HepG2 (cell line): Measurements from ENCODE around the gene FETUB. TPM values are rescaled to one million over a fixed set of nuclear protein-coding genes. Genes with fewer than 3 reads are reported as not detected.

ENCODE experiments used
- CENPBD1 ChIP-seq: sonication (generic); formaldehyde crosslinking; IDR thresholded peaks from 2 replicates; pipeline ENCODE4 v1.8.0; 2022; ENCODE audit warnings: missing genetic modification reagents, low read depth, mild to moderate bottlenecking, borderline replicate concordance
- DMTF1 ChIP-seq: sonication (generic); formaldehyde crosslinking; IDR thresholded peaks from 2 replicates; pipeline ENCODE4 v1.4.0; 2020; ENCODE audit warnings: mild to moderate bottlenecking, missing genetic modification reagents
- E2F1 ChIP-seq: sonication (generic); formaldehyde crosslinking; IDR thresholded peaks from 2 replicates; pipeline ENCODE4 v1.5.0; 2020; ENCODE audit warnings: missing genetic modification reagents
- HHEX ChIP-seq: IDR thresholded peaks from 2 replicates; pipeline ENCODE4 v1.6.1; 2016; ENCODE audit warnings: control low read depth
- HNF1A ChIP-seq, 2 experiments: sonication (generic) in 1 of 2; formaldehyde crosslinking in 1 of 2; IDR thresholded peaks; 2 replicates each; pipeline versions ENCODE4 v1.4.0 to v1.6.1; 2016 to 2020; ENCODE audit warnings: borderline replicate concordance in 1 of 2, low read depth in 1 of 2, mild to moderate bottlenecking in 1 of 2, missing genetic modification reagents in 1 of 2
- IKZF4 ChIP-seq: sonication (generic); formaldehyde crosslinking; IDR thresholded peaks from 2 replicates; pipeline ENCODE4 v1.5.1; 2020; ENCODE audit warnings: borderline replicate concordance, mild to moderate bottlenecking, low read depth, missing genetic modification reagents; ENCODE audit errors: not compliant biosample characterization
- MEF2D ChIP-seq: sonication (generic); formaldehyde crosslinking; IDR thresholded peaks from 2 replicates; pipeline ENCODE4 v1.5.1; 2020; ENCODE audit warnings: mild to moderate bottlenecking, missing genetic modification reagents
- NR2F2 ChIP-seq: IDR thresholded peaks from 2 replicates; pipeline ENCODE4 v1.6.1; 2012; ENCODE audit warnings: low read depth, inconsistent platforms, borderline replicate concordance
- POLR2AphosphoS5 ChIP-seq: IDR thresholded peaks from 2 replicates; pipeline ENCODE4 v1.6.1; 2012; ENCODE audit warnings: low read depth, low read length
- SP1 ChIP-seq, 2 experiments: fragments of 450-650 bp in 1 of 2; sonication (generic) in 1 of 2; formaldehyde crosslinking in 1 of 2; IDR thresholded peaks; 2 replicates each; pipeline versions ENCODE4 v1.4.0 to v1.6.1; 2016 to 2020; ENCODE audit warnings: missing genetic modification reagents in 1 of 2
- SP2 ChIP-seq: sonication (generic); formaldehyde crosslinking; IDR thresholded peaks from 2 replicates; pipeline ENCODE4 v1.5.1; 2020; ENCODE audit warnings: mild to moderate bottlenecking, missing genetic modification reagents
- TAF1 ChIP-seq: sonication (generic); formaldehyde crosslinking; IDR thresholded peaks from 2 replicates; pipeline ENCODE4 v1.4.0; 2020; ENCODE audit warnings: missing genetic modification reagents
- TRIM22 ChIP-seq: fragments of 450-650 bp; IDR thresholded peaks from 2 replicates; pipeline ENCODE4 v1.6.1; 2017
- TRIM24 ChIP-seq: sonication (generic); formaldehyde crosslinking; IDR thresholded peaks from 2 replicates; pipeline ENCODE4 v1.8.0; 2022; ENCODE audit warnings: mild to moderate bottlenecking, missing genetic modification reagents
- ZIK1 ChIP-seq: sonication (generic); formaldehyde crosslinking; IDR thresholded peaks from 2 replicates; pipeline ENCODE4 v1.5.0; 2020; ENCODE audit warnings: mild to moderate bottlenecking, low read depth, missing genetic modification reagents, borderline replicate concordance
- ZNF101 ChIP-seq: sonication (generic); formaldehyde crosslinking; IDR thresholded peaks from 2 replicates; pipeline ENCODE4 v1.4.0; 2020; ENCODE audit warnings: mild to moderate bottlenecking, low read depth, missing genetic modification reagents, borderline replicate concordance
- ZNF33A ChIP-seq: sonication (generic); formaldehyde crosslinking; IDR thresholded peaks from 2 replicates; pipeline ENCODE4 v1.5.1; 2020; ENCODE audit warnings: missing genetic modification reagents, mild to moderate bottlenecking, moderate library complexity, borderline replicate concordance
- ZNF451 ChIP-seq: sonication (generic); formaldehyde crosslinking; IDR thresholded peaks from 2 replicates; pipeline ENCODE4 v1.5.0; 2020; ENCODE audit warnings: mild to moderate bottlenecking, missing genetic modification reagents
- ZNF629 ChIP-seq: sonication (generic); formaldehyde crosslinking; conservative IDR thresholded peaks from 2 replicates; pipeline ENCODE4 v1.5.0; 2020; ENCODE audit warnings: missing genetic modification reagents
- polyA plus RNA-seq, 8 experiments: library from polyadenylated mRNA; depleted of rRNA in 3 of 8; stranded (reverse) in 7 of 8; unstranded in 1 of 8; fragments of >200 nt; fragmentation: Illumina TruSeq in 4 of 8; extraction: Trizol in 4 of 8; gene quantifications; 2 replicates each; pipeline versions ENCODE4 v1.2.1 to v1.2.3, GENCODE V29; 2011 to 2016; ENCODE audit warnings: low read depth in 4 of 8, missing spikeins in 1 of 8, mixed read lengths in 1 of 8; ENCODE audit not compliant: insufficient read depth in 1 of 8
- total RNA-seq, 5 experiments: library from RNA; depleted of rRNA; stranded (reverse); fragments of >200 nt; fragmentation: Illumina TruSeq; extraction: Trizol; gene quantifications; 2 replicates each; pipeline ENCODE4 v1.2.3, GENCODE V29; 2016; ENCODE audit warnings: low read depth in 1 of 5

Gene FETUB
- total and polyA plus RNA-seq, 2 of the 13 experiments (the other 11 are each of a cell fraction or from before 2014, with no cell fraction given), result 2.1 to 4.4 TPM

GRCh38 chr3:186630950-186631641 is 9.1 kb upstream of the FETUB start (continued):
- TF ChIP-seq HNF1A (IDR thresholded peaks at IDR 0.05; ENCODE audit: low read depth) (peak; percentile 75), HNF1A (CRISPR knock-in tag; IDR thresholded peaks at IDR 0.05; ENCODE audit: borderline replicate concordance) (peak; percentile 75; the same call in 1 of the 2 replicates), ZNF101 (CRISPR knock-in tag) (no peak), DMTF1 (CRISPR knock-in tag) (no peak), SP1 (IDR thresholded peaks at IDR 0.05) (no peak), SP1 (CRISPR knock-in tag; IDR thresholded peaks at IDR 0.05) (no peak), CENPBD1 (CRISPR knock-in tag) (no peak), TRIM22 (no peak), ZNF451 (no peak), SP2 (CRISPR knock-in tag) (no peak), MEF2D (CRISPR knock-in tag) (peak; percentile 84; the same call in 1 of the 2 replicates), IKZF4 (CRISPR knock-in tag) (no peak), ZIK1 (CRISPR knock-in tag) (no peak), ZNF33A (CRISPR knock-in tag) (no peak), POLR2AphosphoS5 (no peak), TAF1 (no peak), ZNF629 (CRISPR knock-in tag) (no peak), E2F1 (CRISPR knock-in tag) (no peak; the same call in 1 of the 2 replicates), TRIM24 (CRISPR knock-in tag) (no peak), HHEX (no peak; the same call in 1 of the 2 replicates), NR2F2 (peak; percentile 75; the same call in 1 of the 2 replicates)
